GM21619 (cell line): ENCODE results near the gene SMIM24.
"Not testable (repeated sequence)": the region's sequence is repeated elsewhere in the genome, so short reads cannot be mapped to it uniquely, and the experiment has no call there.

ENCODE experiments used
- ATAC-seq: cut with Tn5 transposase; IDR thresholded peaks from one replicate; pipeline ENCODE4 v1.9.1; 2021; ENCODE audit not compliant: unreplicated experiment

The SMIM24 gene

GRCh38 chr19:3457528-3458228 is 22.6 kb downstream of the SMIM24 start:
- ATAC-seq, result no peak

GRCh38 chr19:3456925-3457527 is 23.3 kb downstream of the SMIM24 start:
- ATAC-seq, result no peak

GRCh38 chr19:3455960-3456601 is 24.2 kb downstream of the SMIM24 start:
- no peak for ATAC-seq

GRCh38 chr19:3455393-3455955 is 24.9 kb downstream of the SMIM24 start:
- ATAC-seq, result no peak

- ATAC-seq, result no peak
Measured at GRCh38 chr19:3454656-3455392, 25.5 kb downstream of the SMIM24 start.

GRCh38 chr19:3453840-3454239 is 26.5 kb downstream of the SMIM24 start:
- ATAC-seq, result no peak

GRCh38 chr19:3452942-3453214 is 27.4 kb downstream of the SMIM24 start:
- not testable (repeated sequence) for ATAC-seq

GRCh38 chr19:3452171-3452941 is 28.0 kb downstream of the SMIM24 start:
- no peak for ATAC-seq

GRCh38 chr19:3451451-3451866 is 28.9 kb downstream of the SMIM24 start:
- no peak for ATAC-seq

GRCh38 chr19:3450796-3451411 is 29.4 kb downstream of the SMIM24 start:
- ATAC-seq, result no peak

- no peak for ATAC-seq
Measured at GRCh38 chr19:3448616-3449334, 31.6 kb downstream of the SMIM24 start.

GRCh38 chr19:3446657-3447056 is 33.7 kb downstream of the SMIM24 start:
- ATAC-seq, result not testable (repeated sequence)

- no peak for ATAC-seq
Measured at GRCh38 chr19:3444695-3445234, 35.6 kb downstream of the SMIM24 start.

GRCh38 chr19:3443840-3444694 is 36.3 kb downstream of the SMIM24 start:
- ATAC-seq, result no peak

- ATAC-seq, result no peak
Measured at GRCh38 chr19:3442487-3443071, 37.7 kb downstream of the SMIM24 start.

GRCh38 chr19:3441986-3442329 is 38.4 kb downstream of the SMIM24 start:
- ATAC-seq, result no peak

GRCh38 chr19:3441089-3441985 is 39.0 kb downstream of the SMIM24 start:
- no peak for ATAC-seq
